HG03565 (cell line): ENCODE results near the gene ACTR3.

Source experiments
- ATAC-seq: cut with Tn5 transposase; IDR thresholded peaks from one replicate; pipeline ENCODE4 v1.9.1; 2021; ENCODE audit warnings: mild to moderate bottlenecking, moderate library complexity; ENCODE audit not compliant: unreplicated experiment

ACTR3 gene

GRCh38 chr2:113875135-113875534 is 14.8 kb upstream of the ACTR3 start:
- ATAC-seq, result no peak

GRCh38 chr2:113876503-113877387 is 13.1 kb upstream of the ACTR3 start:
- no peak for ATAC-seq

- no peak for ATAC-seq
These were observed 11.9 kb upstream of the ACTR3 start for GRCh38 chr2:113877711-113878598.

DNA sequence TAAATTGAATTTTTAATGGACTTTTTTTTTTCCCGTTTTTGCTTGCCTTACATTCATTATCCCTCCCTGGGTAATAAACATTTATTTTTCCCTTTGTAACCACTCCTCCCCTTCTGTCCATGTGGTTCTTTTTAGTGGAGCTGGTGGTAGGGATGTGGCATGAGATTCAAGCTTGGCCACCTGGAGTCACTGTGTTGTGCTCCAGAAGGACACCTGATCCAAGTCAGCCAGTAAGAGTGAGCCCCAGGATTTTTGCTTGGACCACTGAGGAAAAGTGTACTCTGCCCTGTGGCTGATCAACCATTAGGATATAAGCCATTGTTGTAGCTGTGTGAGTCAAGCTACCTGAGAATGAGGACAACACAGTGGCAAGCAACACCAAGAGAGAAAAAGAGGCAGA is 11.1 kb upstream of the ACTR3 start:
- ATAC-seq, result no peak

DNA sequence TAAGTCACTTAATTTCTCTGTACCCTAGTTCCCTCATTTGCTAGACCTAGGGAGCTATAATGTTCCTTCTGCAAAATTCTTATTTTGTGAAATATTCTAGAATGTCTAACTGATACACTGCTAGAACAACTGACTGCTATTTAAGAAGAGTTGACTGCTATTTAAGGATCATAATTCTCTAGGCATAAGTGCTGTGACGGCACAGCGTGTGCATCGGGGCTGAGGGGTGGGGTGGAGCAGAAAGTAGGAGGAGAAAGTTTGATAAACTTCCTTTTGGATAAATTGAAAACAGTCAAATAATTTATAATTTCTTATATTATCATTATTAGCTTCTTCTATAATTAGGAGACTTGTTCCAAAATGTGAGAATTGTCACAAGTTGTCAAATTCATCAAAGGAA is 10.4 kb upstream of the ACTR3 start:
- no peak for ATAC-seq

DNA sequence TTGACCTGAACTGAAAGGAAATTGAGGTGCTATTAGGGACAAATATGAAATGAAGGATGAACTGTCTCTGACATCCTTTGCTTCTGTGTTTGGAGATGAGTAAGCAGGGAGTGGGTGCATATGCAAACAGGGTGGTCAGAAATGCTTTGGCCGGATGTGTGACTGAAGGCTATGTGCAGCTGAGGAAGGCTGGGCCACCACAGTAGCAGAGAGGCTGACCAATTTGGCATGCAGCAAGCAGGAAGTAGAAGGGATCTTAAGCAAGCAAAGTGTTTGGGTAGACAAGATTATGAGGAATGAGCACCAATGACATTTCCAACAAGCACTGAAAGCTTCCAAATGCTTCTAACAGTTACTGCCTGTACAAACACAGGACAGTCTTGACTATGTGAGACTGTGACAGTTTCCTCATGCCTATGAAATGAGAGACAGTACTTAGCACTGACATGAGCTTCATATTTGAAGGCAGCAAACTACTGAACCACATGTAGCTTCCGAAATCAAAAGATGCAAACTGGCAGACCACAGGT is 3.3 kb upstream of the ACTR3 start:
- ATAC-seq, result peak; percentile 73

DNA sequence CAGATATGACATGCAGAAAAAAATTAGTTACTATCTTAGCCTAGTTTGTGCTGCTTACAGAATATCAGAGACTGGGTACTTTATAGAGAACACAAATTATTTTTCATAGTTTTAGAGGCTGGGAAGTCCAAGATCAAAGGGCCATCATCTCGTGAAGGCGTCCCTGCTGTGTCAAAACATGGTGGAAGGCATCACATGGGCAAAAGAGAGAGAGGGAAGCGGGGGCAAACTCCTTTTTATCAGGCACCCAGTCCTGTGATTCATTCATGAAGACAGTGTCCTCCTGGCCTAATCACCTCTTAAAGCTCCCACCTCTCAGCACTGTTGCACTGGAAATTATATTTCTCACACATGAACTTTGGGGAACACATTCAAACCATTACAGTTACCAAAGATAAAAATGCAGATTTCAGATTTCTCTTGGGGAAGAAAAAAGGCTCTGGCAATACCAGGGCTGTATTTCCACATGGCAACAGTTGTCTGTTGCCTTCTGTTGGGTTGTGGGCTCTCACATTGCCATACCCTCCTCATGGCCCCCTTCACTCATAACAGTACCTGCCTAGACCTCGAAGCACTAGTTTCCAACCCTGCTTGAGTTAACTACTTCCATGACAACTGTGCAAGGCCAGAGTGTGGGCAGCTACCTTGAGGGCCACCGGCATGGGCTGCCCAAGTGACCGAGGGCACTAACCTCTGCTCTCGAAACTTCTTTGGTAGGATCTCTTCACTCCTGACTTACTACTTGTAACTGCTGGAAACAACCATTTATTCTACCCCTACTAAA is 2.7 kb upstream of the ACTR3 start:
- ATAC-seq, result no peak

DNA sequence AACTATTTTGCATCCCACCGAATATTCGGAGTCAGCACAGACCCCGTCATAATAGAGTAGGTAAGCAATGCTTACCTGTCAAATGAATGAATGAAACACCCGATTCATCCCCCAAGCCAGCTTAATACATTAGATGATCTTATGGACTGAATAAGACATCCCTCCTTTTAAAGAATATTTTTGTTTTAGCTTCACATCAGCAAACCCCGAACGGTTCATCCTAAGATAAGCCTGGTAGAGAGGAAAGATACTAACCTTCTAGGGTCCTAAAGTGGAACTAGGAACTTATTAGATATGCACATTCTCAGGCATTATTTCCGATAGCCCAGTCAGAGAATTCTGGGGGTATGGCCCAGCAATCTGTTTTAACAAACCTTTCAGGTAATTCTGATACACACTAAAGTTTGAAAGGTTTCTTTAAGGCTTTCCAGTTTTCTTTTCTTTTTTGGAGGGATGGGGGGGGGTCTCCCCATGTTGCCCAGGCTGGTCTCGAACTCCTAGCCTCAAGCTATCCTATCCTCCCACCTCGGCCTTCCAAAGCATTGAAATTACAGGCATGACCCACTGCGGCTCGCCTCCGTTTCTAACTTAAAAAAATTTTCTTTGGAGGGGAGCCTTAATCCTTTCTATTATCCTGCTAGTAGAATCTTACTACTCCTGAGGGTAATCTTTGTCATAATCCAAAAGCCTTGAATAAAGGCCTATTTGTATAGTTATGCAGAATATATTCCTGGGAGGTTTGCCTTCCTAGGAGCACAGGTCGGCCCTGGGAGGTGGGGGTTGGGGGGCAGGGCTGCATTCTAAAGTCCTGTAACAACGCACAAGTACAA is 1.0 kb upstream of the ACTR3 start:
- no peak for ATAC-seq

- ATAC-seq, result peak; percentile 20
These were observed 655 bp downstream of the ACTR3 start for GRCh38 chr2:113890253-113891235.

- no peak for ATAC-seq
These were observed 1.5 kb downstream of the ACTR3 start for GRCh38 chr2:113891265-113891959.

DNA sequence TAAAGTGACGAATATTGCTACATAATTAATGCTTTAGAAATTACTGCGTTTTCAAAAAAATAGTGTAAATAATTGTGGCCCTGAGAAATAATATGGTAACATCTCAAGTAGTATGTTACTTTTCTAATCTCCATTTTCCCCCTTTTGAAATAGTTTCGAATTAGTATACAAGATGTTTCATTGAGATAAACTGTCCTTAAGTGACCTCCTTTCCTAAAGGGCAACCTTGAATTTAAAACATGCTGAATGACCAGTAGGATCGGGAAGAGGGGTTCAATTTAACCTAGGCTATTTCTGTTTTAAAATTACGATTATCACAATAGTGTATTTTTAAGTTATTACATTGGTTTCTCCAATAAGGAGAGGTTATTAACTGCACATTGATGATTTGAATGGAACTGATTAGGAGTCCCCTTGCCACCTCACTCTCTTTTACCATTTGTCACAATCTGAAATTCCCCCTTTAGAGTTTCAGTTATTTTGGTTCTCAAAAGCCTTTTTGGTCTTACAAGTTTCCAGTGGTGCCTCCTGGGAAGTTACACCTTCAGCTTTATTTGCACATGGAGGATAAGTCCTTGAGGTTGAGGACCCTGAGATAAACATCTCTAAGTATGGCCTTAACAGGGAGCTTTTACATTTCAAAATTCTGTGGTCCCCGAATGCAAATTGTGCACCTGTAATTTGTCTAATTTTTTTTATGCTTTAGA is 2.3 kb downstream of the ACTR3 start:
- ATAC-seq, result no peak

GRCh38 chr2:113894156-113894743 is 4.4 kb downstream of the ACTR3 start:
- ATAC-seq, result no peak

DNA sequence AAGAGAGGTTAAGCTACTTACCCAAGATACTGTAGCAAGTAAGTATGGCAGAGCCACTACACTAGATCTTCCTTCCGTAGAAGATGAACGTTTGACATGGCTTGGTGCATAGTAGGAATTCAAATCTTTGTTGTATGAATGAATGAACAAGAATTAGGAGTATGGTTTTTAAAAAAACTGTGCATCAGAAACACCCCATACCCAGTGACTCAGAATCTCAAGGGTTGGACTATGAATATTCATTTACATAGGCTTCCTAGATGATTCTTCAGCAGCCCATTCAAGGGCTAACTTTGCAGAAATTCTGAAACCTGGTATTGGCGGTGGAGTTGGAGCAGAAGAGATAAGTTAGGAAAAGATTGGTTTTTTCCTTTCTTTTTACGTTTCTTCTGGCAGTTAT is 5.4 kb downstream of the ACTR3 start:
- no peak for ATAC-seq

DNA sequence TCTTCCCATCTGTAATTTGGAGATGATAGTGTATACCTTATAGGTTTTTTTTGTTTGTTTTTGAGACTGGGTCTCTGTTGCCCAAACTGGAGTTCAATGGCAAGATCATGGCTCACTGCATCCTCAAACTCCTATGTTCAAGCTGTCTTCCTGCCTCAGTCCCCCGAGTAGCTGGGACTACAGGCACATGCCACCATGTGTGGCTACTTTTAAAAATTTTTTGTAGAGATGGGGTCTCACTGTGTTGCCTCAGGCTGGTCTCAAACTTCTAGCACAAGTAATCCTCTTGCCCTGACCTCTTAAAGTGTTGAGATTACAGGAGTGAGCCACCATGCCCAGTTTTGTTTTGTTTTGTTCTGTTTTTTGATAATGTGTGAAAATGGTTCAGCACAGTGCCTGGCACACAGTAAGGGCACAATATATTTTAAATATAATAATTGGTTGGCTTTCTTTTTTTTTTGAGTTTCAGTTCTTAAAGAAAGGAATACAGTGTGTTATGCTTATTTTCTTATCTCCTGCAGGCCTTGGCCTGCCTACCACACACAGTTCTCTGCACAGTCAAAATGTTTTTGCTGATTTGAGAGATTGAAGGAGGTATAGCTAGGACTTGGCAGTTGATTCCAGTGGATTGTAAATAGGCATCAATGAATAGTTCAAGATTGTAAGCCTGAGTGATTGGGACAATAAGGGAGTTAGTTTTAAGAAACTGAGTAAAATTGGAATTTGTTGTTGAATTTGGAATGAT is 6.1 kb downstream of the ACTR3 start:
- no peak for ATAC-seq

DNA sequence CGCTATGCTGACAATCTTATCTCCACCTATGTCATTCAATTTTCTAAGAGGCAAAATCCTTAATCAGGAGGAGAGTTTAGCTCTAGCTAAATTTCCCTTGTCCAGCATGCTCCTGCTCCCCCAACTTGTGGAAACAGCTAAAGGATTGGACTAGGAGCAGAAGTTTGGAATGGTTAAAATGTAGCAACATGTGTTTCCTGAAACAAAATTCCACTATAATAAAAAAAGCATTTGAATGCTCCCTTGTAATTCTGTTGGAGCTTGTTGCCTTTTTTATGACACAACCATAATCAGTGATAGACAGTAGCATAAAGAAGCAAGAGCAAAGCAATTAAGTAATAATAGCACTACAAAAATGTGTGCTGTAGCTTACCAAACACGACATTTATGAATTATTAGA is 6.9 kb downstream of the ACTR3 start:
- ATAC-seq, result no peak

DNA sequence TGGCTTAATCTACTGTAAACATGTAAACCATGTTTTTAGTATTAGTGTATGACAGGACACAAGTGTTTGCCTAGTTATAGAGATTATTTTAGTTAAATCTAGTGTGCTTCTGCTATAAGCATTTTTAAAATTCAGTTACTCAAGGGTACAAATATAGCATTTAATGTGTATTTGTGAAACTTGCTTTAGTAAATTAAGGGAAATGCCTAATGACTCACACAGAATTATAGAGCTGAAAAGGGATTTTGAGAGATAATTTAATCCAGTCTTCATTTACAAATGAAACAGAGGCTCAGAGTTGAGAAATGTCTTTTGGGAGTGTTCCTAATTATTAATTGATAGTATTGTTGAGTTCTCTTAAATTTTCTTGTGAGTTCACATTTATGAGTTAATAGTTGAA is 8.2 kb downstream of the ACTR3 start:
- ATAC-seq, result no peak

GRCh38 chr2:113899166-113899565 is 9.3 kb downstream of the ACTR3 start:
- no peak for ATAC-seq
